DMS153 treated with DMSO at 0.1 percent for 48 hours (cell line): Measurements from ENCODE around the gene VAV3.
"Not testable (repeated sequence)": the region's sequence is repeated elsewhere in the genome, so short reads cannot be mapped to it uniquely, and the experiment has no call there.

Experiments
- DNase-seq: peaks from one replicate; lab custom pipeline; 2025; ENCODE audit not compliant: unreplicated experiment; lab: John Stamatoyannopoulos, UW

VAV3 gene

GRCh38 chr1:107895403-107896191, 69.4 kb downstream of the VAV3 start:
- DNase-seq = peak; percentile 11

- no peak for DNase-seq
Observed at GRCh38 chr1:107894605-107895004, 70.4 kb downstream of the VAV3 start.

- DNase-seq = not testable (repeated sequence)
Observed at GRCh38 chr1:107893350-107893749, 71.6 kb downstream of the VAV3 start.

- DNase-seq = no peak
Observed at GRCh38 chr1:107889524-107889923, 75.5 kb downstream of the VAV3 start.

- DNase-seq = no peak
Observed at GRCh38 chr1:107883562-107883961, 81.4 kb downstream of the VAV3 start.

GRCh38 chr1:107879927-107880326, 85.1 kb downstream of the VAV3 start:
- no peak for DNase-seq

GRCh38 chr1:107879346-107879745, 85.6 kb downstream of the VAV3 start:
- no peak for DNase-seq

GRCh38 chr1:107877745-107878144, 87.2 kb downstream of the VAV3 start:
- no peak for DNase-seq

GRCh38 chr1:107877092-107877491, 87.9 kb downstream of the VAV3 start:
- DNase-seq = no peak

GRCh38 chr1:107875689-107876088, 89.3 kb downstream of the VAV3 start:
- no peak for DNase-seq

GRCh38 chr1:107874221-107874620, 90.8 kb downstream of the VAV3 start:
- DNase-seq = no peak

- DNase-seq = no peak
Observed at GRCh38 chr1:107871687-107872395, 93.1 kb downstream of the VAV3 start.

- no peak for DNase-seq
Observed at GRCh38 chr1:107871259-107871658, 93.7 kb downstream of the VAV3 start.

- DNase-seq = no peak
Observed at GRCh38 chr1:107870696-107871095, 94.3 kb downstream of the VAV3 start.

GRCh38 chr1:107867897-107868296, 97.1 kb downstream of the VAV3 start:
- no peak for DNase-seq

GRCh38 chr1:107867422-107867821, 97.6 kb downstream of the VAV3 start:
- no peak for DNase-seq

GRCh38 chr1:107866870-107867269, 98.1 kb downstream of the VAV3 start:
- no peak for DNase-seq

GRCh38 chr1:107865627-107866026, 99.4 kb downstream of the VAV3 start:
- no peak for DNase-seq

GRCh38 chr1:107863342-107863741, 101.6 kb downstream of the VAV3 start:
- DNase-seq = no peak

- no peak for DNase-seq
Observed at GRCh38 chr1:107862064-107862463, 102.9 kb downstream of the VAV3 start.

GRCh38 chr1:107858323-107858722, 106.7 kb downstream of the VAV3 start:
- DNase-seq = no peak

GRCh38 chr1:107851418-107851817, 113.6 kb downstream of the VAV3 start:
- DNase-seq = no peak
